OCI-LY3 (cell line): ENCODE data around the gene DLGAP4.

Experiments
- H2AFZ ChIP-seq: fragments of 200-600, 300-600 bp; shearing (Covaris generic); 2 replicates; pipeline ENCODE4 v1.6.0; 2014; ENCODE audit warnings: antibody characterized with exemption, low read depth, low read length
- H3K27ac ChIP-seq: fragments of 200-600, 300-600 bp; sonication (generic); 2 replicates; pipeline ENCODE4 v1.5.1; 2014; ENCODE audit warnings: mild to moderate bottlenecking, low read length, moderate library complexity, mixed read lengths
- H3K27me3 ChIP-seq: fragments of 200-600, 300-600 bp; sonication (generic); 2 replicates; pipeline ENCODE4 v1.6.1; 2014; ENCODE audit warnings: low read depth, low read length, mixed read lengths
- H3K36me3 ChIP-seq: fragments of 200-600, 300-600 bp; sonication (generic); replicated peaks from 2 replicates; pipeline ENCODE3; 2014; ENCODE audit warnings: low read depth, low read length, mixed read lengths
- H3K4me1 ChIP-seq: fragments of 300-600, 200-600 bp; sonication (generic); 2 replicates; pipeline ENCODE4 v1.6.1; 2014; ENCODE audit warnings: low read length, mixed read lengths
- H3K4me2 ChIP-seq: fragments of 200-600, 300-600 bp; sonication (generic); 2 replicates; pipeline ENCODE4 v1.6.1; 2014; ENCODE audit warnings: low read length, mixed read lengths
- H3K4me3 ChIP-seq: fragments of 300-600, 200-600 bp; sonication (generic); 2 replicates; pipeline ENCODE4 v1.5.1; 2014; ENCODE audit warnings: antibody characterized with exemption, mild to moderate bottlenecking, low read length, moderate library complexity
- H3K79me2 ChIP-seq: fragments of 300-600, 200-600 bp; shearing (Covaris generic); 2 replicates; pipeline ENCODE4 v1.6.1; 2014; ENCODE audit warnings: mild to moderate bottlenecking, low read length, mixed read lengths
- H3K9ac ChIP-seq: fragments of 300-600, 200-600 bp; shearing (Covaris generic); 2 replicates; pipeline ENCODE4 v1.6.0; 2014; ENCODE audit warnings: mild to moderate bottlenecking, low read length, moderate library complexity
- H3K9me3 ChIP-seq: fragments of 200-600, 300-600 bp; shearing (Covaris generic); 2 replicates; pipeline ENCODE4 v1.6.1; 2014; ENCODE audit warnings: low read length, mixed read lengths; ENCODE audit not compliant: insufficient read depth
- H4K20me1 ChIP-seq: fragments of 200-600, 300-600 bp; sonication (generic); 2 replicates; pipeline ENCODE4 v1.6.1; 2016; ENCODE audit warnings: low read length, mixed read lengths; ENCODE audit not compliant: insufficient read depth
- CTCF ChIP-seq: fragments of 200-600, 300-600 bp; sonication (generic); IDR thresholded peaks from 2 replicates; pipeline ENCODE4 v1.5.1; 2014; ENCODE audit warnings: antibody characterized with exemption, low read length, low read depth
- EZH2phosphoT487 ChIP-seq: fragments of 200-600 bp; shearing (Covaris generic); IDR thresholded peaks from 2 replicates; pipeline ENCODE4 v1.6.1; 2018; ENCODE audit warnings: antibody characterized with exemption, mixed run types, low read depth

Gene DLGAP4

GRCh38 chr20:36331209-36331608 lies 25.1 kb downstream of the DLGAP4 start:
- Histone ChIP-seq H3K4me1 (no peaks in the 10 kb centered on the region), H3K4me2 (no peak overlapping the region), H3K36me3 (no peaks in the 10 kb centered on the region), H3K27me3 (peaks cover 37% of the 10 kb centered on the region), H3K9me3 (no peaks in the 10 kb centered on the region), H3K79me2 (no peaks in the 10 kb centered on the region), H2AFZ (no peak overlapping the region), H3K4me3 (no peak overlapping the region), H3K27ac (no peak overlapping the region), H3K9ac (no peak overlapping the region), H4K20me1 (no peaks in the 10 kb centered on the region)
- TF ChIP-seq EZH2phosphoT487 (no peak), CTCF (no peak)

GRCh38 chr20:36333841-36334240 lies 27.7 kb downstream of the DLGAP4 start:
- Histone ChIP-seq H3K4me1 (no peaks in the 10 kb centered on the region), H3K9me3 (no peaks in the 10 kb centered on the region), H3K79me2 (no peaks in the 10 kb centered on the region), H3K4me2 (no peak overlapping the region), H3K36me3 (no peaks in the 10 kb centered on the region), H2AFZ (no peak overlapping the region), H3K27ac (no peak overlapping the region), H3K9ac (no peak overlapping the region), H3K4me3 (no peak overlapping the region), H3K27me3 (peaks cover 43% of the 10 kb centered on the region), H4K20me1 (no peaks in the 10 kb centered on the region)
- no peak for TF ChIP-seq CTCF
- no peak for TF ChIP-seq EZH2phosphoT487

DNA sequence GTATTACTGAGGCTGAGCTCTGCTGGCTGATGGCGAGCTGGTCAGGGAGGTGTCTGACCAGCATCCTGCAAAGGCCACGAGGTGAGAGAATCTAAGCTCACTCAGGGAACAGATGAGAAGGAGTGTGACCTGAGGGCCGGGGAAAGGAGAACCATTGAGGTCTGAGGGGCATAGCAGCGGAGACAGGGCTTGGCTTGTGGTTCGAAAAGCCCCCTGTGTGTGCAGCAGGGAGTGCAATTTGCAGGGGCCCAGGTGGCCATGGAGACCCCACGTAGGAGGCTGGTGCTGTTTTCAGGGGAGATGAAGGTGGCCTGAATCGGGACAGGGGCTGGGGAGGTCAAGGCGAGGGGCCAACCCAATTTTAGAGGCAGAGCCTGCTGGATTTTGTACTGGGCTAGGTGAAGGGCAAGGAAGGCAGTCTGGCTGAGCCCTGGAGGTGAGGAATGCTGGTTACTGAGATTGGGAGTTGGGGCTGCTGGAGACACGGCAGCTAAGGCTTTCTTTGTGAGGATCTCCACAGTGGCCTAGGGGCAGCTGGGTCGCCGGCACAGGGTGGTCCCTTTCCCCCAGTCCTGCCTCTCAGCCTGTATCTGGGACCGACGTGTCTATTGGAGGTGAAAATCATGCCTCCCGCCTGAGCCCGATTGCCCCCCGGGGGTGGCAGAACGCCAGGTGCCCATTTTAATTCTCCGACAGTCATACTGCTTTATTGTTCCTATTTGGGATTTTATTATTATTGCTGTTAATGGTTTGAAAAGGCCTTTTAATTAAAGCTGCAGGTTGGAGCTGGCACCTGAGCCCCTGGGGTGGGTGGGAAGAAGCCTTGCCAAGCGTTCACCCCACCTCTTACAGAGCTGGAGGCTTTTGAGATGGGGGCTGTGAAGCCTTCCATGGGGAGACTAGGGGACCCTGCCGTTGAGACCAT lies 28.4 kb downstream of the DLGAP4 start:
- Histone ChIP-seq H3K4me3 (no peak overlapping the region), H4K20me1 (no peaks in the 10 kb centered on the region), H3K4me2 (no peak overlapping the region), H3K9ac (no peak overlapping the region), H3K27ac (no peak overlapping the region), H3K9me3 (no peaks in the 10 kb centered on the region), H3K4me1 (no peaks in the 10 kb centered on the region), H3K27me3 (peaks cover 43% of the 10 kb centered on the region), H3K79me2 (no peaks in the 10 kb centered on the region), H3K36me3 (no peaks in the 10 kb centered on the region), H2AFZ (no peak overlapping the region)
- TF ChIP-seq CTCF (no peak), EZH2phosphoT487 (no peak)

DNA sequence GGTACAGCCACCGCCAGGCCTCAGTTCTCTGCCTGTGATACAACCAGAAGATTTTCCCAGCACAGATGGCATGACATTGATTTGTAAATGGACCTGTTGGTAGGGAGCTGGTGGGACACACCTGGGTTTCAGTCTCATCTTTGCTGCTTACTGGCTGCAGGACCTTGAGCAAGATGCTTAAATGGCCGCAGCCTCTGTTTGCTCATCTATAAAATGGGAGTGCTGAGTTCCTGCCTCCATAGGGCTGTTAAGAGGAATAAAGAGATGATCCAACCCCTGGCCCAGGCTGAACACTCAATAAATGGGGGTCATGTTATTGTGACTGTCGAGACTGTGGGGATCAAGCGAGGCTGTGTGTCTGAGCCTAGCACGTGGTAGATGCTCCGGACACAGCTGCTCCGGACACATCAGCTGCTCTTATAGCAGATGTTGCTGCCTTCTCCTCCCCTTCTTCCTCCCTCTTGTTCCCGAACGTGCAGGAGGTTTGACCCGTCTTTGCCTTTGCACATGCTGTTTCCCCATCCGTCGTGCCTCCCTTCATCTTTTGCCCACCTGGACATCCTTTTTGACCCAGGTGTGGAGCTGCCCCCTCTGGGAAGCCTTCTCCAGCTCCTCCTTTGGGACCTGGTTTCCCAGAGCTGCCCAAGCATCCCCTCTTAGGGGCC lies 29.2 kb downstream of the DLGAP4 start:
- no peak for TF ChIP-seq EZH2phosphoT487
- no peak for TF ChIP-seq CTCF
- Histone ChIP-seq H3K4me3 (no peak overlapping the region), H4K20me1 (no peaks in the 10 kb centered on the region), H3K27me3 (peaks cover 43% of the 10 kb centered on the region), H2AFZ (no peak overlapping the region), H3K36me3 (no peaks in the 10 kb centered on the region), H3K4me1 (no peaks in the 10 kb centered on the region), H3K79me2 (no peaks in the 10 kb centered on the region), H3K27ac (no peak overlapping the region), H3K9me3 (no peaks in the 10 kb centered on the region), H3K4me2 (no peak overlapping the region), H3K9ac (no peak overlapping the region)
